ENCODE measurements around the gene CHCHD6.

The CHCHD6 gene

GRCh38 chr3:126961191-126961790 is 257.3 kb downstream of the CHCHD6 start:
- TF ChIP-seq ZNF274 (IDR thresholded peaks at IDR 0.05; ENCODE audit: low read depth, low read length) = no peak

GRCh38 chr3:126961791-126962461 is 257.9 kb downstream of the CHCHD6 start:
- no peak for TF ChIP-seq ZNF274 (IDR thresholded peaks at IDR 0.05; ENCODE audit: low read depth, low read length)

More at GRCh38 chr3:126961191-126961790, 257.3 kb downstream of the CHCHD6 start:
- no peak overlapping the region for H3K4me3 ChIP-seq (ENCODE audit: low read length)

GRCh38 chr3:126962756-126963155 is 258.7 kb downstream of the CHCHD6 start:
- no peak for TF ChIP-seq ZNF274 (IDR thresholded peaks at IDR 0.05; ENCODE audit: low read depth, low read length)
- H3K4me3 ChIP-seq (ENCODE audit: low read length) = no peak overlapping the region

More at GRCh38 chr3:126961791-126962461, 257.9 kb downstream of the CHCHD6 start:
- no peak overlapping the region for H3K4me3 ChIP-seq (ENCODE audit: low read length)

- no peak for TF ChIP-seq ZNF274 (IDR thresholded peaks at IDR 0.05; ENCODE audit: low read depth, low read length)
- no peak overlapping the region for H3K4me3 ChIP-seq (ENCODE audit: low read length)
Measured at GRCh38 chr3:126963261-126964190, 259.5 kb downstream of the CHCHD6 start.

GRCh38 chr3:126964261-126964660 is 260.2 kb downstream of the CHCHD6 start:
- no peak overlapping the region for H3K4me3 ChIP-seq (ENCODE audit: low read length)
- TF ChIP-seq ZNF274 (IDR thresholded peaks at IDR 0.05; ENCODE audit: low read depth, low read length) = no peak

GRCh38 chr3:126964950-126965349 is 260.9 kb downstream of the CHCHD6 start:
- H3K4me3 ChIP-seq (ENCODE audit: low read length) = no peak overlapping the region
- TF ChIP-seq ZNF274 (IDR thresholded peaks at IDR 0.05; ENCODE audit: low read depth, low read length) = no peak

- no peak for TF ChIP-seq ZNF274 (IDR thresholded peaks at IDR 0.05; ENCODE audit: low read depth, low read length)
- no peak overlapping the region for H3K4me3 ChIP-seq (ENCODE audit: low read length)
Measured at GRCh38 chr3:126965526-126966080, 261.6 kb downstream of the CHCHD6 start.

GRCh38 chr3:126967386-126967785 is 263.3 kb downstream of the CHCHD6 start:
- H3K4me3 ChIP-seq (ENCODE audit: low read length) = no peak overlapping the region
- no peak for TF ChIP-seq ZNF274 (IDR thresholded peaks at IDR 0.05; ENCODE audit: low read depth, low read length)

GRCh38 chr3:126968391-126969390 is 264.7 kb downstream of the CHCHD6 start:
- no peak overlapping the region for H3K4me3 ChIP-seq (ENCODE audit: low read length)
- no peak for TF ChIP-seq ZNF274 (IDR thresholded peaks at IDR 0.05; ENCODE audit: low read depth, low read length)

- TF ChIP-seq ZNF274 (IDR thresholded peaks at IDR 0.05; ENCODE audit: low read depth, low read length) = no peak
- no peak overlapping the region for H3K4me3 ChIP-seq (ENCODE audit: low read length)
Measured at GRCh38 chr3:126969586-126969985, 265.5 kb downstream of the CHCHD6 start.

GRCh38 chr3:126970101-126970500 is 266.1 kb downstream of the CHCHD6 start:
- TF ChIP-seq ZNF274 (IDR thresholded peaks at IDR 0.05; ENCODE audit: low read depth, low read length) = no peak
- no peak overlapping the region for H3K4me3 ChIP-seq (ENCODE audit: low read length)

- no peak overlapping the region for H3K4me3 ChIP-seq (ENCODE audit: low read length)
- no peak for TF ChIP-seq ZNF274 (IDR thresholded peaks at IDR 0.05; ENCODE audit: low read depth, low read length)
Measured at GRCh38 chr3:126970921-126971320, 266.9 kb downstream of the CHCHD6 start.

- TF ChIP-seq ZNF274 (IDR thresholded peaks at IDR 0.05; ENCODE audit: low read depth, low read length) = no peak
Measured at GRCh38 chr3:126971891-126972351, 267.9 kb downstream of the CHCHD6 start.

More at GRCh38 chr3:126971891-126972351, 267.9 kb downstream of the CHCHD6 start:
- H3K4me3 ChIP-seq (ENCODE audit: low read length) = no peak overlapping the region

All from GM08714 (cell line).